Psoas muscle (tissue), 8 donors: ENCODE data around the gene RTP3. TPM values are rescaled to one million over a fixed set of nuclear protein-coding genes. Genes with fewer than 3 reads are reported as not detected.

Source experiments
- ATAC-seq, 4 donors: fragments of 200-7000 bp; cut with Tn5 transposase; one replicate each; pipeline ENCODE4 v1.9.1; 2020; ENCODE audit warnings: moderate library complexity in 3 of 4, mild to moderate bottlenecking in 2 of 4
- DNase-seq, 2 donors: peaks; one replicate each; pipeline ENCODE4 v3.0.0-alpha.2; 2020
- H3K27ac ChIP-seq: fragments of 200-600 bp; one replicate; pipeline ENCODE4 v1.8.0; 2022
- H3K27me3 ChIP-seq, 3 donors: fragments of 200-600 bp in 1 of 3; one replicate each; pipeline versions ENCODE4 v1.6.1 to v1.8.0; 2013 to 2022; ENCODE audit warnings: low read length in 2 of 3, mild to moderate bottlenecking in 2 of 3, moderate library complexity in 1 of 3; ENCODE audit not compliant: insufficient read depth in 3 of 3
- H3K36me3 ChIP-seq, 2 donors: fragments of 200-600 bp in 1 of 2; one replicate each; pipeline versions ENCODE4 v1.6.1 to v1.8.0; 2013 to 2022; ENCODE audit warnings: low read depth in 1 of 2, mild to moderate bottlenecking in 1 of 2, moderate library complexity in 1 of 2; ENCODE audit not compliant: insufficient read depth in 1 of 2
- H3K4me1 ChIP-seq: fragments of 200-600 bp; one replicate; pipeline ENCODE4 v1.8.0; 2022
- H3K4me3 ChIP-seq: fragments of 200-600 bp; one replicate; pipeline ENCODE4 v1.8.0; 2022; ENCODE audit warnings: mild to moderate bottlenecking
- H3K9me3 ChIP-seq: fragments of 200-600 bp; one replicate; pipeline ENCODE4 v1.8.0; 2022
- CTCF ChIP-seq: fragments of 200-600 bp; IDR thresholded peaks from one replicate; pipeline ENCODE4 v1.8.0; 2022; ENCODE audit warnings: antibody characterized with exemption
- WGBS, 3 donors: extraction: QIAGEN DNeasy Blood & Tissue Kit; methylation state at CpG; one replicate each; pipeline versions ENCODE4 v1.1.6 to v1.1.7; 2013; 5-methylcytosine and 5-hydroxymethylcytosine counted together
- intact Hi-C, 2 donors: fragments of 100-400 bp; cut with DNase I; formaldehyde crosslinking; loops; one replicate each; pipeline versions ENCODE4 v1.11.0 to v1.14.2; 2022
- polyA plus RNA-seq, 3 donors: library from polyadenylated mRNA; stranded (reverse); fragments of 200-250 nt; gene quantifications; one replicate each; pipeline ENCODE4 v1.2.3, GENCODE V29; 2013
- total RNA-seq, 4 donors: library from RNA; stranded (reverse); fragmentation: NEBNext Ultra II Directional in 2 of 4; extraction: Animal tissue kit (Norgen Biotek cat#: 25700) in 2 of 4; gene quantifications; one replicate each; pipeline versions ENCODE4 v1.2.1 to v1.2.4, GENCODE V29; 2021 to 2023
- donor health status: healthy with polysubstance abuse.
- donor health status: DM: no; HTN: no; CAD: no; lungs with moderate emphysema.
- donor health status: Bipolar disorder and iron deficiency.
- donor health status: healthy.
- donor health status: DM: yes; HTN: yes; CAD: no.
- donor health status: DM: no; HTN: no; CAD: no.
- donor health status: DM: no; HTN: no; CAD: no.
- donor health status: DM: yes; HTN: yes; CAD: no.

Gene RTP3
- total and polyA plus RNA-seq, 7 donors = 0.01 TPM; not detected in 6

DNA sequence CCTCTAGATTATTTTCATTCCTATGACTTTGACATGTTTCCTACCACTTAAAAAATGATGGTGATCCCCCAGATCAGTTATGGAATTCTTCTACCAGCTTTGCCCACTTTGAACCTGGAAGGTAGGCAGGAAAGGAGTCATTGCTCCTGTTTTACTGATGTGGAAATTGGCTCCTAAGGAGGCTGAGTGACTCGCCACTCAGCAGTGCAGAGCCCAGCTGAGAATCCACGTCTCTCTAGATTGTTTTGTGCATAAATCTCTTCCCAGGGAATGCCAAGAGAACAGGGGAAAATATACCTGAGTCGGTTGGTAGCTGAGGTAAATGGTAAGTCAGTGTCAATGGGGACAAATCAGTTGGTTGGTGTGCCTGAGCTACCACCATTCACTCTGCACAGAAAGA is 37.7 kb upstream of the RTP3 start:
- Histone ChIP-seq H3K36me3 (no peaks in the 10 kb centered on the region), H3K9me3 (no peaks in the 10 kb centered on the region), H3K4me1 (no peaks in the 10 kb centered on the region), H3K27me3 (peaks cover 0 to 5% (median 0%) of the 10 kb centered on the region in 3 donors), H3K4me3 (no peak overlapping the region), H3K27ac (no peak overlapping the region)
- ATAC-seq (no peak), DNase-seq (no peak)
- 74 to 83% (median 78%) methylated on average over 3 of the region's 3 CpGs for WGBS, 3 donors
- no peak for TF ChIP-seq CTCF
- intact Hi-C loops = no loop called here

GRCh38 chr3:46462111-46462510 is 35.7 kb upstream of the RTP3 start:
- TF ChIP-seq CTCF = no peak
- no peak for DNase-seq
- no peak for ATAC-seq
- Histone ChIP-seq H3K27ac (no peak overlapping the region), H3K4me1 (no peaks in the 10 kb centered on the region), H3K36me3 (no peaks in the 10 kb centered on the region), H3K9me3 (no peaks in the 10 kb centered on the region), H3K27me3 (peaks cover 0 to 5% (median 0%) of the 10 kb centered on the region in 3 donors), H3K4me3 (peak overlapping the region; percentile 41)
- 66 to 77% (median 73%) methylated on average over 3 of the region's 3 CpGs for WGBS, 3 donors
- intact Hi-C loops = no loop called here

DNA sequence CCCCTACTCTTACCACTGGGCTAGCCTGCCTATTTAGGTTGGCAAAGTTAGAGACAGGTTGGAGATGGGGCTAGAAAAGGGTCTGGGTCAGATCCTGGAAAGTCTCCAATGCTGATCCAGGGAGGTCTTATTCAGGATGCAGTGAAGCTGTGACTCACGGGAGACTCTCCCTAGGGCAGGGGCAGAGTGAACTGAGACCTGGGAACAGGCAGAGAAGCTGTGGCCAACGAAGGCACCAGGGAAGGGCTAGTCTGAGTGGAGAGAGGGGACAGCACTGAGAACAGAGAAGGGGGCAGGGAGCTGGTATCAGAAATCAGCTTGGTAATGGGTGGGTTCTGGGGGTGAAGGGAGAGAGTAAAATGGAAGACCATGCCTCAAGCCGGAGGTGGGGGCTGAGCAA is 35.3 kb upstream of the RTP3 start:
- Histone ChIP-seq H3K27me3 (peaks cover 0 to 5% (median 0%) of the 10 kb centered on the region in 3 donors), H3K36me3 (no peaks in the 10 kb centered on the region), H3K4me3 (peak overlapping the region; percentile 41), H3K9me3 (no peaks in the 10 kb centered on the region), H3K27ac (no peak overlapping the region), H3K4me1 (no peaks in the 10 kb centered on the region)
- no peak for ATAC-seq
- no peak for TF ChIP-seq CTCF
- no peak for DNase-seq
- intact Hi-C loops = no loop called here
- WGBS, 3 donors = 67 to 76% (median 70%) methylated on average over 3 of the region's 3 CpGs

DNA sequence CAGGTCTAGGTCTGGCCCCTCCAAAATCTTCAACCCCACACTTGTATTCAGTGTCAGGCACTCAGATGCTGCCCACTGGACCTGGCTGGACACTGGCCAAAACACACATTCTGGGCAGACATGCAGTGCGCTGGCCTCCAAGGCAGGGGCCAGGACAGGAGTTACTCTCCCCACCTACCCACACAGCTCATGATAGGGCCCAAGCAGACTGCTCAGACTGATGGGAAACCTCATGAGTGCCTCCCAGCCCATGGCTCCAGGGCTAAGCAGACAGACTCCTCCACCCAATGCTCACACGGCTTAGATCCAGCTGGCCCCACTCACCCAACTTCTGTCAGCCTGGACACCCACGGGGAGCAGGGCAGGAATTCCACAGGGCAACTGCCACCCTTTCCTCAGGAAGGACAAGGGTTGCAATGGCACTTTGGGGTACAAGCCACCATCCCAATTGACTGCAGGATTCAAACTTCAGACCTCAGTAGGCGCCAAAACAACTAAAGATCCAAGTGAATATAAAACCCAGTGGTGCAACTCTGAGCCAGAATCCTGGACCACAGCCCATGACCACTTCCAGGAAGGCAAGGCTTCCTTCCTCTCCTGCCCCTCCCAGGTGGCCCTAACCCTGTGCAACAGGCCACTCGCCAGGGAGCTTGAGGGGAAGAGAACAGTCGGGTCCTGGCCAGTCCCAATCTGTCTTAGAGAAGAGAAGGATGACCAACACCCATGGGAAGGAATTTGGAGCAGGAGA is 34.5 kb upstream of the RTP3 start:
- intact Hi-C loops = no loop called here
- Histone ChIP-seq H3K27me3 (peaks cover 0 to 5% (median 0%) of the 10 kb centered on the region in 3 donors), H3K36me3 (no peaks in the 10 kb centered on the region), H3K4me1 (no peaks in the 10 kb centered on the region), H3K9me3 (no peaks in the 10 kb centered on the region), H3K27ac (no peak overlapping the region), H3K4me3 (peak overlapping the region; percentile 41)
- DNase-seq (peak in 1 of 2 donors; percentile 30), ATAC-seq (peak in 2 of 4 donors; percentile 36 to 43)
- WGBS, 3 donors = 50 to 59% (median 56%) methylated on average over 6 of the region's 6 CpGs
- TF ChIP-seq CTCF = no peak

- no peak for TF ChIP-seq CTCF
- Histone ChIP-seq H3K27ac (no peak overlapping the region), H3K4me3 (no peak overlapping the region), H3K27me3 (peaks cover 0 to 5% (median 0%) of the 10 kb centered on the region in 3 donors), H3K36me3 (no peaks in the 10 kb centered on the region), H3K4me1 (peaks cover 4% of the 10 kb centered on the region), H3K9me3 (no peaks in the 10 kb centered on the region)
- intact Hi-C loops = no loop called here
- no peak for DNase-seq
- WGBS, 3 donors = 71 to 77% (median 73%) methylated on average over 8 of the region's 8 CpGs
- ATAC-seq = no peak
Measured at GRCh38 chr3:46463868-46464241, 33.9 kb upstream of the RTP3 start.
